AG04450 (cell line): ENCODE data around the gene TRAPPC13. TPM values are rescaled to one million over a fixed set of nuclear protein-coding genes. Genes with fewer than 3 reads are reported as not detected.
"Not testable (repeated sequence)": the region's sequence is repeated elsewhere in the genome, so short reads cannot be mapped to it uniquely, and the experiment has no call there.

Source experiments
- CTCF ChIA-PET: fragments of 300-600, 350-600 bp; formaldehyde crosslinking; extraction: SDS; loops from one replicate; lab custom pipeline; 2022; ENCODE audit warnings: antibody characterized with exemption, inconsistent platforms; lab: Charles Lee
- POLR2A ChIA-PET: fragments of 350-600 bp; formaldehyde crosslinking; extraction: SDS; loops from one replicate; lab custom pipeline; 2021; ENCODE audit warnings: antibody characterized with exemption, inconsistent platforms; lab: Yijun Ruan, JAX
- DNase-seq: peaks from one replicate; pipeline ENCODE4 v3.0.0-alpha.2; 2011; ENCODE audit warnings: low read depth, low spot score
- H3K27ac ChIP-seq: one replicate; pipeline ENCODE4 v1.5.1; 2012; ENCODE audit warnings: low read depth, low read length, control low read depth
- H3K27me3 ChIP-seq: one replicate; pipeline ENCODE4 v1.6.0; 2012; ENCODE audit warnings: low read length; ENCODE audit not compliant: control insufficient read depth, insufficient read depth
- H3K4me3 ChIP-seq: 2 replicates; pipeline ENCODE4 v1.5.1; 2011; ENCODE audit warnings: mild to moderate bottlenecking, low read depth, low read length, control low read depth
- H3K9me3 ChIP-seq: 2 replicates; pipeline ENCODE4 v1.5.1; 2012; ENCODE audit warnings: low read length; ENCODE audit not compliant: control insufficient read depth, insufficient read depth
- polyA plus RNA-seq: library from polyadenylated mRNA; depleted of rRNA; stranded (reverse); fragments of >200 nt; gene quantifications from 2 replicates; pipeline ENCODE4 v1.2.3, GENCODE V29; 2011
- TF ChIP-seq, protein P1 (sequence below): IDR thresholded peaks from 2 replicates; pipeline ENCODE4 v1.5.1; 2011; ENCODE audit warnings: low read depth, low read length, control low read depth, inconsistent platforms

TRAPPC13 gene
- polyA plus RNA-seq, 1 experiment = 26.5 TPM

- ChIA-PET CTCF (no interaction called here), POLR2A (interaction anchor here (0.6 kb wide), 1 partner anchor 939 kb away, joined by 3 read pairs; no protein-coding TSS in a partner anchor)
- TF ChIP-seq, protein P1, sequence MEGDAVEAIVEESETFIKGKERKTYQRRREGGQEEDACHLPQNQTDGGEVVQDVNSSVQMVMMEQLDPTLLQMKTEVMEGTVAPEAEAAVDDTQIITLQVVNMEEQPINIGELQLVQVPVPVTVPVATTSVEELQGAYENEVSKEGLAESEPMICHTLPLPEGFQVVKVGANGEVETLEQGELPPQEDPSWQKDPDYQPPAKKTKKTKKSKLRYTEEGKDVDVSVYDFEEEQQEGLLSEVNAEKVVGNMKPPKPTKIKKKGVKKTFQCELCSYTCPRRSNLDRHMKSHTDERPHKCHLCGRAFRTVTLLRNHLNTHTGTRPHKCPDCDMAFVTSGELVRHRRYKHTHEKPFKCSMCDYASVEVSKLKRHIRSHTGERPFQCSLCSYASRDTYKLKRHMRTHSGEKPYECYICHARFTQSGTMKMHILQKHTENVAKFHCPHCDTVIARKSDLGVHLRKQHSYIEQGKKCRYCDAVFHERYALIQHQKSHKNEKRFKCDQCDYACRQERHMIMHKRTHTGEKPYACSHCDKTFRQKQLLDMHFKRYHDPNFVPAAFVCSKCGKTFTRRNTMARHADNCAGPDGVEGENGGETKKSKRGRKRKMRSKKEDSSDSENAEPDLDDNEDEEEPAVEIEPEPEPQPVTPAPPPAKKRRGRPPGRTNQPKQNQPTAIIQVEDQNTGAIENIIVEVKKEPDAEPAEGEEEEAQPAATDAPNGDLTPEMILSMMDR = no peak
- Histone ChIP-seq H3K27ac (no peak overlapping the region), H3K9me3 (no peaks in the 10 kb centered on the region), H3K4me3 (no peak overlapping the region), H3K27me3 (no peaks in the 10 kb centered on the region)
- no peak for DNase-seq
These were observed 12.4 kb upstream of the TRAPPC13 start for GRCh38 chr5:65612298-65612907.

DNA sequence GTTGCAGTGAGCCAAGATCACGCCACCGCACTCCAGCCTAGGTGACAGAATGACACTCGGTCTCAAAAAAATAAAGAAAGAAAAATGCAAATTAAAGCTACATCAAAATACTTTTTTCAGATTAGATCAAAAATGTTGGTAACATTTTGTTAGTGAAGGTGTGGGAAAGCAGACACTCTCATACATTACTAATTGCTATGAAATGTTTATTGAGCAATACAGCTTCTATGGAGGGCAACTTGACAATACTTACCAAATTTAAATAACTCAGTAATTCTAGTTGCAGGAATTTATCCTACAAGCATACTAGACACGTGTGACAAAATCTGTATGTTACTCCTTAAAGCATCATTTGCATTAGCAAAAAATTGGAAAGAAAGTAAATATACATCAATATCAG is 4.8 kb upstream of the TRAPPC13 start:
- Histone ChIP-seq H3K27ac (no peak overlapping the region), H3K27me3 (no peaks in the 10 kb centered on the region), H3K4me3 (no peak overlapping the region), H3K9me3 (no peaks in the 10 kb centered on the region)
- ChIA-PET POLR2A (no interaction called here), CTCF (interaction anchor here (0.6 kb wide), 1 partner anchor 56 kb away, joined by 3 read pairs; no protein-coding TSS in a partner anchor)
- TF ChIP-seq, protein P1 = no peak
- DNase-seq = no peak

GRCh38 chr5:65621961-65622360 is 2.9 kb upstream of the TRAPPC13 start:
- H3K9me3 ChIP-seq, CTCF ChIA-PET, H3K27me3 ChIP-seq, H3K4me3 ChIP-seq, H3K27ac ChIP-seq, DNase-seq, POLR2A ChIA-PET: not testable (repeated sequence)

GRCh38 chr5:65623482-65623881 is 1.3 kb upstream of the TRAPPC13 start:
- no peak for DNase-seq
- TF ChIP-seq, protein P1 = no peak
- Histone ChIP-seq H3K9me3 (no peaks in the 10 kb centered on the region), H3K4me3 (peak overlapping the region; percentile 90), H3K27me3 (no peaks in the 10 kb centered on the region), H3K27ac (no peak overlapping the region)
- ChIA-PET POLR2A (interaction anchor here (0.6 kb wide), 1 partner anchor 10 kb away, joined by 3 read pairs; no protein-coding TSS in a partner anchor), CTCF (interaction anchor here (1.0 to 1.2 kb wide), 2 partner anchors 20 to 40 kb away, joined by 3 to 4 read pairs; no protein-coding TSS in a partner anchor)

GRCh38 chr5:65624025-65624570 is 729 bp upstream of the TRAPPC13 start, which contains the start of gene TRIM23:
TRIM23 (minus strand) TSS chr5:65624333; CDS start chr5:65624274, 59 bp downstream.
- POLR2A ChIA-PET = interaction anchor here (0.6 to 0.8 kb wide), 3 partner anchors 9 to 33 kb away, joined by 3 to 9 read pairs (median 4); no protein-coding TSS in a partner anchor
- CTCF ChIA-PET = interaction anchor here (1.0 to 1.2 kb wide), 2 partner anchors 19 to 40 kb away, joined by 3 to 4 read pairs; no protein-coding TSS in a partner anchor
- DNase-seq = peak; percentile 83
- peak within 1 kb of the TSS; percentile 80 for H3K27ac ChIP-seq
- no peaks in the 10 kb centered on the region for H3K9me3 ChIP-seq
- H3K27me3 ChIP-seq = no peaks in the 10 kb centered on the region
- peak within 1 kb of the TSS; percentile 90 for H3K4me3 ChIP-seq
- TF ChIP-seq, protein P1 = peak; percentile 11; the same call in 1 of the 2 replicates
